GM19468 (cell line): ENCODE results near the gene BANP.
"Not testable (repeated sequence)": the region's sequence is repeated elsewhere in the genome, so short reads cannot be mapped to it uniquely, and the experiment has no call there.

Experiments
- ATAC-seq: cut with Tn5 transposase; IDR thresholded peaks from one replicate; pipeline ENCODE4 v1.9.1; 2021; ENCODE audit warnings: mild to moderate bottlenecking, moderate library complexity, moderate number of reproducible peaks; ENCODE audit not compliant: unreplicated experiment; ENCODE audit errors: extremely low read depth

The BANP gene

DNA sequence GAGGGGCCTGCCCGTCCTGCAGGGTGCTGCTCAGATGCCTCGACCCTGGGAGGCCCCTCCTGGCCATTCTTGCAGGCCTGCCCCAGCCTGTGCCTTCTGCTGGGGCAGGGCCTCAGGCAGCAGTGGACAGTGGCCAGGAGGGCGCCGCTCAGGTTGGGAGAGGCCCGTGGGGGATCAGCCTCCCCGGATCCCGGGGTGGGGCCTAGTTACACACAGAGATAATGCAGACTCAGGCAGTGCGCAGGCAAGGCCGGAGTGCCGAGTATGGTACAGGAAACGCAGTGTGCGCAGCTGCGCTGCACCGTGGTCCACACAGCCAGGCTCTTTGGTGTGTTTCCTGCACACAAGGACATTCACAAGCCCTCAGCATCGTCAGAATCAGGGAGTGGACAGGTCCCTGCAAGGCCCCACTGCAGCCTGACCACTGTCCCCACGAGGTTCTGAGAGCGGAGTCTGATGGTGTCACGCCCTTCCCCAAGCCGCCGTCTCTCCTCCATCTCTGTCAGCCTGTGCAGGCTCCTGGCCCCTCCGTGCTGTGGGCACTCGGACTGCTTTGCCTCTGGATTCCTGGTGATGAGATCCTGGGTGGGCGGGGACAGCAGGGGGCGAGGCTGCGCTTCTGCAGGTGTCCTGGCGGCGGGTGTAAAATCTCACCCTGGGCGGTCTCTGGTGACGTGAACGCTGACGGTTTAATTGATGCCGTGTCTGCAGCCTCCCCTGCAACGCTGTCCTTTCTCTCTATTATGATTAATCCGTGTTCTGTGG, 141.7 kb downstream of the BANP start:
- not testable (repeated sequence) for ATAC-seq

DNA sequence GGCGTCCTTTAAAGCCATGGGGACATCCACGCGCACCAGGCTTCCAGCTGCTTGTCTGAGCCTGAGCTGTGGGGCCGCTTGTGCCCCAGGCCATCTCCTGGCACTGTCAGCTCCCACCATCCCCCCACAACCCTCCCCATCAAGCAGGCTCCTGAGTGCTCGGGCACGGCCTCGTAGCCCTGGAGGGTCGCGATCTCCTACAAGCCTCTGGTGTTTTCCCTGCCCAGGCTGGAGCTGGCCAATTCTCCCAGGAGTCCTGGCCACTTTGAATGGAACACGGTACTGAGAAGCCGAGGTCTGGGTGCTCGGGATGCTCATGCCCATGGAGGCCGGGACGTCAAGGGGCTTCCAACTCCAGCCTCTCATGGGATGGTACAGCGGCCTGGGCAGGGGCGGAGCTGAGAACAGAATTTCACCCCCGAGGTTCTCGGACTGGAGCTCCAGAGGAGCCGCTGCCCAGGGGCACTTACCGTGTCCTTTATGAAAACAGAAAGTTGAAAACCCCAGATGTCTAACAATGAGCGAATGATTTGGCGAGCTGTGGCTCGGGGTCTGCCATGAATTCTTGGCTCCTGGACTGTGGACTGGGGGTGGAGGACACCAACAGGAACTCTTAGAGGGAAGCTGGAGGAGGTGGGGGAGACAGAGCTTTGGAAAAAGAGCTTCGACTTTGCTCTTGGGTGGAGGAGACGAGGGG, 142.5 kb downstream of the BANP start:
- not testable (repeated sequence) for ATAC-seq

DNA sequence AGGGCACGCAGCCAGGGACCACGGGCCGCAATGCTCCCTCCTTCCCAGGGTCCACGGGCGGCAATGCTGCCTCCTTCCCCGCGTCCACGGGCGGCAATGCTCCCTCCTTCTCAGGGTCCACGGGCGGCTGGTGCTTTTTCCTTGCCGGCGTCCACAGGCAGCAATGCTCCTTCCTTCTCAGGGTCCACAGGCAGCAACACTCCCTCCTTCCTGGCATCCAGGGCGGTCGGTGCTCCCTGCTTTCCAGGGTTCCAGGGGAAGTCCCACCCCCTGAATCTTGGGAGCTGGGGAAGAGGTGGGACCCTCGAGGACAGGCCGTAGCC, 143.0 kb downstream of the BANP start:
- ATAC-seq = not testable (repeated sequence)

DNA sequence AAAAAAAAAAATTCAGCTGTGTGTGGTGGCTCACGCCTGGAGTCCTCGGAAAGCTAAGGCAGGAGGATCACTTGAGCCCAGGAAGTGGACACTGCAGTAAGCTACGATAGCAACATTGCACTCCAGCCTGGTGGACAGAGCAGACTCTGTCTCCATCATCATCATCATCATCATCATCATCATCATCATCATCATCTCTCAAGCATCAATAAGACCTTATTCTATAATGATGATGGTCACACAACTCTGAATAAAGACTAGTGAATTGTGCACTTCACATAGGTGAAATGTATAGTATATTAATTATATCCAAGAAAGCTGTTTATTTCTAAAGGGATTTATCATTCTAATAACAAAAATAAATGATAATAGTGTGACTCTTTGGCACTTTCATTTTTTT, 143.7 kb downstream of the BANP start:
- ATAC-seq = not testable (repeated sequence)

DNA sequence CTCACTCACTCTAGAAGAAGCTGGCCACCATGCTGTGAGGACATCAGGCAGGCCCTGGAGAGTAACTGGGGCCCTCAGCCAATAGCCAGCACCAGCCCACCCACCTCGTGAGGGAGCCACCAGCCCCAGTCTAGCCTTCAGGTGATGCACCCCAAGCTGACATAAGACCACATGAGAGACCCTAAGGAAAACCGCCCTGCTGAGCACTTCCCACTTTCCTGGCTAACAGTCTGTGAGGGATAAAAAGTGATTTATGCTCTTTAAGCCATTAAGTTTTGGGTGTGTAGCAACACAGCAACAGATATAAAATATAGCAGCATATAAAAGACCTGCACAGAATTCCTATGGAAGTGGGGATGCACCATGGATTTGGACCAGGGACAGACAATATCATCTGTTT, 145.4 kb downstream of the BANP start:
- ATAC-seq = not testable (repeated sequence)

DNA sequence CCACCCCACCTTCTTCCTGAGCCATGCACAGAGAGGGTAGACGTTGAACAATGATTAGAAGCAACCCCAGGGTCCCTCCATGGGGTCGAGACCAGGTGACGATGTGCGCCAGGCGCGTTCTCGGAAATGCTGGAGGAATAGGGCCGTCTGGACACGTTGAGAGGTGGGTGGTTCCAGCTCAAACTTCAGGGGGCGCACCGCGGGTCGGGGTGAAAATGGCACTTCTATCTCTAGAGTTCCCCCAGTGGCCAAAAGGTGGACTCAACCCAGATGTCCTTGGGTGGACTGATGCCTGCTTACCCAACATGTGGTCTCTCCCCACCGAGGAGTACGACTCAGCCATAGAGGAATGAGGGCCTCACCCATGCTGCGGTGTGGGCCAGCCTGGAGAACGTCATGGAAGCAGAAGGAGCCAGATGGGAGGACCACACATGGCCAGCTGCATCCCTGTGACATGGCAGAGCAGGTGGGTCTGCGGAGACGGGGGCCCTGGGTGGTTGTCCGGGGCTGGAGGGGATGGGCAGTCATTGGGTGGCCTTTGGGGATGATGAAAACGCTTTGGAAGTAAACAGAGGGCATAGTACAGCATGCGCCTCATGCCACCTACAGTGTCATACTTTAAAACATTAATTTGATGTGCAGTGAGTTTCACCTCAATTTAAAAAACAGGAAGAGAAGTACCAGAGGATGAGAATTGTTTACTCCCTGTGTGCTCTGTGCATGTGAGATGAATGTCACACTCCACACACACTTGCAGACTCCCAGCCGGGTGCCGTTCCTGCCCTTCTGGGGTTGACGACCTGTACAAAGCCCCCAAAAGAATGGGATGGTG, 147.7 kb downstream of the BANP start:
- ATAC-seq = not testable (repeated sequence)

DNA sequence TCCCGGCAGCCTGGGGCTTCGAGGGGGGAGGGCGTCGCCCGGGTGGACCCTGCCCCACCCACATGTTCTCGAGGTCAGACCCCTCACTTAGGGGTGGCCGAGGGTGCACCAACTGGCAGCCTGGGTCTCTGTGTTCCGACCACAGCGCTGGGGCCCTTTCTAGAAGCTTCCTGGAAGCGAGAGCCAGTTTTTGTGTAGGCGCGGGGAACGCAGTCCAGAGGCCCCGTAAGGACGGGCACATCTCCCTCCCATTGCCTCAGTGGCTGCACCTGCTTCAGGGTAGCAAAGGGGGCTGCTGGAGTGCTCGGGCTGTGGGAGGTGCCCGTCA, 148.3 kb downstream of the BANP start:
- ATAC-seq = no peak

DNA sequence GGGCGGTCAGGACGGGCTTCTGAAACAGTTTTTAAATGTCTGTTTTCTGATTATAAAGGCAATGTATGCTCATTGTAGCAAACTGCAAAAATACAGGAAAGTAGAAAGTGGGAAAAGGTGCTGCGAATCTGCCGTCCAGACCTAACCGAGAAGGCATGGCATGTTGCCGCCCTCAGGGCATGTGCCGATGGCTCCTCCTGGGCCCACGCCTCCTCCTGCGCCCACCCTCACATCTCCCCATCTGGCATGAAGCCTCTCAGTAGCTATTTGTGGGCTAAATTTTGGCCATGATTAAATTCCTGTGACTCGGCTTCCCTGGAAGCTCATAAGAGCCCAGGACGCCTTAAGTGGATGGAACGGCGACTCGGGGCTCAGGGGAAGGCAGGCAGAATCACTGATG, 148.7 kb downstream of the BANP start:
- ATAC-seq = not testable (repeated sequence)

DNA sequence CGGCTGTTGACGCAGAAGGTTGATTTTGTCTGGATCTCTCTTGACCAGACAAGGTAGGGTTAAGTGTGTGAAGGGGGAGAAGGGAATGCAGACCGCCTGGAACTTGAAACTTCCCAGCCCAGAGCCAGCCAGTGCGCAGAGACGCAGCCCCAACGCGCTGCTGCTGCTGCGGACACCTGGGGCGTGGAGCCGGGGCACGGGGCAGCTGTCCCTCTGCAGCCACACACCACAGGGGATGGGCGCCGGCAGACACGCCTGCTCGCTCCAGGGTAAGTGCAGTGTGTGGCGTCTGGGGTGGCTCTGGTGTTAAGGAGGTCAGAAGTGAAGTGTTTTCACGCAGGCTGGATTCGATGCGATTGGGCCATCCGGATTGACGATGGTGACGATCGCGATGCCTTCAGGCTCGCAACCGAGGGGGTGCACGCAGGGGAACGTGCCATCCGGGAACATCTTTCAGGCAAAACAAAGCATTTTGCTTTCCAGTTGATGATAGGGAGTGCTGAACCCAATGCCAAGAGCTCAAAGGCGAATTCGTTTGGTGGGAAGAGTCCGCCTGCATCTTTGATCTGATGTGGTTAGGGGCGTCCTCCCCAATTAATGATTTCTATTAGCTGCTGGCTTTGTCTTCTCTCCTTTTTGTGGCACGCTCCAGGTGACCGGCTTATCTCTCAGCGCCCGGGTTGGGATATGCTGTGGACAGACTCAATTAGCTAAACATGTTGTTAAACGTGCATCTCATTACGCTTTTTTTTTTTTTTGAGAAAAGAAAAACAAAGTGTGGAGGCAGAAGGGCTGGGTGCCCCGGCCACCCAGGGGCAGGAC, 149.8 kb downstream of the BANP start:
- not testable (repeated sequence) for ATAC-seq

DNA sequence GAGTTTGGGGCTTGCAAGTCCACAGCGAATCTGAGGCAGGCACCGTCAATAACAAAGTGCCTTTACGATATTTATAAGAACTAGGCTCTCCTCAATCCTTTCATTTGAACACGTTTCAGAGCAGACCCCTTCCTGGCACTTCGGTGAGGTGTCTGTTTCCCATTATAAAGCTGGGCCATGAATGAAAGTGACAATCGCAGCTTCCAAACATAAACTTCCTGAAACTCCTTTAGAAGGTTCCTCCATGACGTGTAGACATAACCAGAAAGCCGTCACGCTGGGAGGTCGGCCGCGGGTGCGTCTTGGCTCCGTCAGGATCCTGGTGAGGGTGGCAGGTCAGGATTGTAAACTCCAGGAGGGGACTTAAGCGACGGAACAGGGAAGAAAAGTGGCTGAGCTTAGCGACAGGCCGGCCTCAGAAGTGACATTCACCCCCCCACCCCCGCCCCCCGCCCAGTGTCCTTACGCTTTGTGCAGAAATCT, 150.4 kb downstream of the BANP start:
- not testable (repeated sequence) for ATAC-seq

DNA sequence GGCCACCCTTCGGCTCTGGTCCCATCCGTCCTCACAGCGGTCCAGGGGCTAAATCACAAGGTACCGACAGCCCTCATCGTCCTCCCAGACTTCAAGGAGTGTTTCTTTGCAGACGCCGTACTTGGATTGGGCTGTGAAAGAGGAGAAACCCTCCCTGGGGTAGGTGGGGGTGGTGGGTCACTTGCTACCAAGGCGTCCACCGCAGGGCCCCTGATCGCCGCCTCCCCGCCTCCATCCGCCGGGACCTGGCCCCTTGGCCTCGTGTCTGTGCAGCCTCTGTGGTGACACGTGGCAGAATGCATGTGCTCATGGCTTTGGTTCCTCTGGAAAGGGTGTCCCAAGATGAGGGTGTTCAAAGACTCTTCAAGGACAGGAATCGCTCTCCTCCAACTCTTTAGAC, 151.4 kb downstream of the BANP start:
- ATAC-seq = no peak

DNA sequence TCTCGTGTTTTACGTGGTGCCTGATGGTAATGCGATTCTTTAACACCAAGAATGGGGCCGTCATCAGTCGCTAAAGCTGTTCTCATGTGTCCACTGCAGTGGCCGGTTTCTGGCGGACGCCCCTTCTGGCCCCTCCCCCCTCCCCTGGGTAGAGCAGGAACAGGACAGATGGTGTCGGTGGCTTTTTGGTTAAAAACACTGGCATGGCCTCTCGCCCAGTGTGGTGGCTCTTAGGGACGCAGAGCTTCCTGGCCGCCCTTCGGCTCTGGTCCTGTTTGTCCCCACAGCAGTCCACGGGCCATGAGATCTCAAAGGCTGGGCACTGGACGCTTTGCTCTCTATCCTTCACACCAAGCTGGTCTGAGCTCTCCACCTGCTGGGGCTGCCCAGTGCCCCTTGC, 151.8 kb downstream of the BANP start:
- no peak for ATAC-seq

DNA sequence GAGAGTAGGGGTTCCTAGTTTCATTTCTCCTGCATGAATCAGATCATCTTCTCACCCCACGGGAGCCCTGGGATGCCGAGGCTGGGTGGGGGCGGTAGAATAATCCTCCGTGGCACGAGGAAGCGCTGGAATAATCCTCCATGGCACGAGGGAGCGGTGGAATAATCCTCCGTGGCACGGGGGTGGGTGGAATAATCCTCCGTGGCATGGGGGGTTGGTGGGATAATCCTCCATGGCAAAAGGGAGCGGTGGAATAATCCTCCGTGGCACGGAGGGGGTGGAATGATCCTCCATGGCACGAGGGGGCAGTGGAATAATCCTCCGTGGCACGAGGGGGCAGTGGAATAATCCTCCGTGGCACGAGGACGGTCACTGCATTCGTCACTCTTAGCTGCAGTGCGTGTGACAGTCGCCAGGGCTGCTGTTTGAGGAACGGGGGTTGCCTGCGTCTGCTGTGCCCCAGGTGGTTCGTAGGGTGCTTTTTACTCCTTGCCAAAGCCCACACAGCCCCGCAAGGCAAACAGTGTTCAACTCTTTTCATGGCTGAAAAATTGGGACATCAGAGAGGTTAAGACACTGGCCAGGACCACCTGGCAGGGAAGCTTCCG, 152.5 kb downstream of the BANP start:
- no peak for ATAC-seq

DNA sequence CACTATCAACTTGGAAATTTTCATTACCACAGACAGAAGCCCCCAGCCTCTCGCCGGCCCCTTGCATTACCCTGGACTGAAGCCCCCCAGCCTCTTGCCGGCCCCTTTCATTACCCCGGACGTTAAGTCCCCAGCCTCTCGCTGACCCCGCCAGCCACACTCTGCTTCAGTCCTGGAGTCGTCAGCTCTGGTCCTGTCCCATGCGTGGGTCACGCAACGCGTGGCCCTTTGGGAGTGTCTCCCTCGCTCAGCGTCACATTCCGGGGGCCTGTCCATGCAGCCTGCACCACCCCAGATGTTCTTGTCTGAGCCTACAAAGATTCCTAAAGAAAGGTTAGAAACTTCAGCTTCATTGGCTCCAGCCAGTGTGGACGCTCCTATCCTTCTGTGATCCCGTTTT, 153.1 kb downstream of the BANP start:
- not testable (repeated sequence) for ATAC-seq

DNA sequence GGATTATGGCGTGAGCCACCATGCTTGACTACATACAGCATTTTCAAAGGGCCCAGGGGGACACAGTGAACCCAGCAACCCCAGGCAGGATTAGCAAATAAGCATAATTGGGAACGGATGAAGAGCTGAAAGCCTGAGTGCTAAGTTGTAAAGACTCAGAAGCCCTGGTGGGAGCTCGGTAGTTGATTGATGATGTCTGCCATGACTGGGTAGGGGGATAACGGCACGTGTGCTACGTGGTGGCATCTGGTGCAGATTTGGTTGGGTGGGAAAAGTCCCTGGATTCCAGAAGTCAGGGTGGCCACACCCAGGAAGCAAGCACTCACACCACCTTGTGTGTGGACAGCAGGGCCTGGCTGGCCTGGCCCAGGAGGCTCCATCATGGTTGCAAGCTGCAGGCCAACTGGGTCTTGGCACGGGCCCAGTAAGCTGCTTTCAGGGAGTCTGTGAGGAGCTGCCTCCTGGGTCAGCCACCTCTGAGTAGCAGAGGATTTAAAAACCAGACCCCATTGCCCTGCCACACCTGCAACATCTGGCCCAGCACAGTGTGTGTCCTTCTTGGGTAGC, 154.4 kb downstream of the BANP start:
- ATAC-seq = not testable (repeated sequence)

DNA sequence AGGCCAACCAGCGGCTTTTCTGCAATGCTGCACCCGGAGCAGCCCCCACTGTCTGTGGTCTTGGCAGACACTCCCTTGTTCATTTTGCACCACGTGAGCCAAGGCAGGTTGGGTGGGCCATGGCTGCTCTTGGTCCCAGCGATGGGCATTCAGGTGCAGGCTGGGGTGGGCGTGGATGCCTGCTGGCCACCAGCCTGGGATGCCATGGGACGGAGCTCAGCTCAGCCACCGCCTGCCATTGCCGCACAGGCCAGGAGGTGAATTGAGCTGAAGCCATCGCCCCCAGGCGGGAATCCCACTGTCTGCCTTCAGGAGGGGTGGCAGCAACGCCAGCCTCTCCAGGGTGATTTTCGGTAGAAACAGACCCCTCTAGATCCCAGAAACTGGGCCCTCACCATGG, 155.3 kb downstream of the BANP start:
- not testable (repeated sequence) for ATAC-seq

DNA sequence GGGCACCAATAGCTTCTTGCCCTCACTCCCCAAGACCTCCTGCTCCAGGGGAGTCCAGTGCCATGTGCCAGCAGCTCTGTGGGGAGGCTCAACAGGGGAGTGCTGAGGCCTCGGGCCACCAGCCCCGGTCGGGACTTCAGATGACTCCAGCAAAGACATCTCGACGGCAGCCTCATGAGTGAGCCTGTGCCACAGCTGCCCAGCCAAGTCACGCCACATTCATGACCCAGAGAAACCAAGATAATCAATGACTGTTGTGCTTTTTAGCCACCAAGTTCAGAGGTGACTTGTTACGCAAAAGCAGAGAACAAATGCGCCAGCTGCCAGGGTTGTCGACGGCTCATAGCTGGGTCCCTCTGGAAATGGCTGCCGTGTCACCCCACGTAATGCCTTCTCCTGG, 157.5 kb downstream of the BANP start:
- no peak for ATAC-seq

DNA sequence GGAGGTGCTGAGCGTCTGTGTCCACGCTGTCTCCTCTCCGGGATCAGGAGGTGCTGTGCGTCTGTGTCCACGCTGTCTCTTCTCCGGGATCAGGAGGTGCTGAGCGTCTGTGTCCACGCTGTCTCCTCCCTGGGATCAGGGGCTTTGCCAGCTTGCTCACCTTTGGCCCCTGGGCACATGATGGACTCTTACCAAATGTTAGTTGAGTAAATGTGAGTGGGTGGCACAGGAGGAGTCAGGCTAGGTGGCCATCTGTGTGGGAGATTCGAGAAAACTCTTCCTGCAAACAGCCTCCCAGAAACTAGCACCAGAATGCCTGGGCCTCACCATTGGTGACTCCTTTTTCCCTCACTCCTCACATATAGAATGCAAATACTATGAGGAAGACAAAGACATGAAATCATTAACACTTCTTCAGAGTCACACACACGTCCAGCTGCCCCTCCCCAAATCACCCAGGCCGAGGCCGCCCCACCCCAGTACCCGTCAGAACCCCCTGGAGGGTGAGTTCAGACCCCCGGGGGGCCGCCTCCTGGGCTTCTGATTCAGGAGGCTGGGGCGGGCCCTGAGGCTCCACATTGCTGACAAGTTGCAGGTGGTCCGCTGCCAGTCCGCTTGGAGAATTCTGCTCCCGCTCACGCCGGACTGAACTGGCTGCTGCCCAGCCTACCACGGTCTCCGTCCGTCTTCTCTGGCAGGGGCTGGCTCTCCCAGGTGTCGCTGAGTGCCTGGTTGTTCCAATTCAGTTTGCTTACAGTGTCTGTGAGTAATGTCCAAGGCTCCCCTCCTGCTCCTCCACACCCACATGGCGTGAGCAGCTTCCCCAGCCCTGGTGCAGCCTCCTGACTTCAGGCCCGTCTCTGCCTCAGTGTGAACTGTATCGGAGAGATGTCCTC, 158.7 kb downstream of the BANP start:
- not testable (repeated sequence) for ATAC-seq
